GM20000 (cell line): ENCODE data around the gene PIMREG.

Source experiments
- DNase-seq: peaks from one replicate; pipeline ENCODE4 v3.0.0; 2012; ENCODE audit warnings: low spot score
- CTCF ChIP-seq: IDR thresholded peaks from 2 replicates; pipeline ENCODE4 v1.5.1; 2012; ENCODE audit warnings: mild to moderate bottlenecking, control low read depth; ENCODE audit errors: extremely low read depth, missing control alignments

Gene PIMREG

GRCh38 chr17:6470146-6470718, 26.0 kb downstream of the PIMREG start:
- no peak for DNase-seq

GRCh38 chr17:6470751-6471521, 26.7 kb downstream of the PIMREG start:
- DNase-seq = no peak

More at GRCh38 chr17:6470146-6470718, 26.0 kb downstream of the PIMREG start:
- TF ChIP-seq CTCF = no peak

GRCh38 chr17:6471531-6472465, 27.5 kb downstream of the PIMREG start:
- no peak for TF ChIP-seq CTCF
- DNase-seq = no peak

More at GRCh38 chr17:6470751-6471521, 26.7 kb downstream of the PIMREG start:
- no peak for TF ChIP-seq CTCF

- DNase-seq = no peak
- no peak for TF ChIP-seq CTCF
Observed at GRCh38 chr17:6472517-6472916, 28.3 kb downstream of the PIMREG start.

GRCh38 chr17:6473128-6473767, 29.0 kb downstream of the PIMREG start:
- peak; percentile 91 for DNase-seq

GRCh38 chr17:6474376-6474775, 30.1 kb downstream of the PIMREG start:
- DNase-seq = no peak
- no peak for TF ChIP-seq CTCF

More at GRCh38 chr17:6473128-6473767, 29.0 kb downstream of the PIMREG start:
- TF ChIP-seq CTCF = peak; percentile 68

- DNase-seq = no peak
- no peak for TF ChIP-seq CTCF
Observed at GRCh38 chr17:6474906-6475305, 30.7 kb downstream of the PIMREG start.
